Measurements from ENCODE around the gene SH3BP5.

Gene SH3BP5

GRCh38 chr3:15345608-15346137 lies 13.3 kb upstream of the SH3BP5 start:
- H3K4me2 ChIP-seq (ENCODE audit: low read length): peak overlapping the region; percentile 68

DNA sequence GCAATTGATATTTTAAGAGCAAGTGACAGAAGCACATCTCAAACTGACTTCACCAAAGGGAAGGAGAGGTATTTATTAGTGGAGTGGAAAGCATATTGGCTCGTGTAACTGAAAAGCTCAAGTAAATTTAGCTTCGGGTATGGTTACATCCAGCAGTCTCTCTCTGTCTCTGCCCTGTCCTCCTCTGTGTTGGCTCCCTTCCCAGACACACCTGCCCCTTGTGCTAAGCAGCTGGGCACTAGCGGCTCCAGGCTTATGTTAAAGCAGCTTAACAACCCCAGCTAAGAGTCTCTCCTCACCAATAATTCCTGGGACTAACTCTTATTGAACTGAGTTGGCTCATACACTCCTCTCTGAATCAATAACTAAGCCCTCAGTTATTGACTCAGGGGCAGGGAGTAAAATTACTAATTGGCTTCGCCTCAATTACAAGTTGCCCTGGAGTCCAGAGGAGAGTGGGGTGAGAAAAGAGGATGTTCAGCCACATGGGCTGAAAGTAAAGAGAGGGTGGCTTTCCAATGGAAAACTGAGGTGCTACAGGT lies 12.8 kb upstream of the SH3BP5 start:
- Histone ChIP-seq H3K4me3 (ENCODE audit: low read length) (peak overlapping the region; percentile 41), H3K36me3 (replicated peaks; ENCODE audit: low read depth, low read length) (peaks cover 7% of the 10 kb centered on the region), H4K20me1 (ENCODE audit: insufficient read depth, low read length) (no peaks in the 10 kb centered on the region), H3K9ac (ENCODE audit: low read length) (peak overlapping the region; percentile 77), H3K79me2 (ENCODE audit: low read length) (no peaks in the 10 kb centered on the region), H3K9me3 (ENCODE audit: insufficient read depth, low read length) (peaks cover 8% of the 10 kb centered on the region; the same call in 1 of the 2 replicates), H2AFZ (ENCODE audit: low read depth, low read length) (no peak overlapping the region), H3K4me1 (ENCODE audit: low read length) (peaks cover 76% of the 10 kb centered on the region), H3K27ac (ENCODE audit: low read length) (peak overlapping the region; percentile 97), H3K4me2 (ENCODE audit: low read length) (peak overlapping the region; percentile 68), H3K27me3 (ENCODE audit: low read depth, low read length) (no peaks in the 10 kb centered on the region)
- TF ChIP-seq CTCF (IDR thresholded peaks at IDR 0.05; ENCODE audit: low read depth, low read length) (no peak), EZH2phosphoT487 (IDR thresholded peaks at IDR 0.05; ENCODE audit: low read depth) (no peak)

More at GRCh38 chr3:15345608-15346137, 13.3 kb upstream of the SH3BP5 start:
- H3K27me3 ChIP-seq (ENCODE audit: low read depth, low read length): no peaks in the 10 kb centered on the region
- H4K20me1 ChIP-seq (ENCODE audit: insufficient read depth, low read length): no peaks in the 10 kb centered on the region
- peaks cover 80% of the 10 kb centered on the region for H3K4me1 ChIP-seq (ENCODE audit: low read length)
- TF ChIP-seq CTCF (IDR thresholded peaks at IDR 0.05; ENCODE audit: low read depth, low read length) (no peak), EZH2phosphoT487 (IDR thresholded peaks at IDR 0.05; ENCODE audit: low read depth) (no peak)
- H3K36me3 ChIP-seq (replicated peaks; ENCODE audit: low read depth, low read length): peaks cover 7% of the 10 kb centered on the region
- no peaks in the 10 kb centered on the region for H3K79me2 ChIP-seq (ENCODE audit: low read length)
- peak overlapping the region; percentile 97 for H3K27ac ChIP-seq (ENCODE audit: low read length)
- H3K4me3 ChIP-seq (ENCODE audit: low read length): peak overlapping the region; percentile 41; the same call in 1 of the 2 replicates
- H3K9me3 ChIP-seq (ENCODE audit: insufficient read depth, low read length): peaks cover 8% of the 10 kb centered on the region; the same call in 1 of the 2 replicates
- H2AFZ ChIP-seq (ENCODE audit: low read depth, low read length): no peak overlapping the region
- H3K9ac ChIP-seq (ENCODE audit: low read length): peak overlapping the region; percentile 77

DNA sequence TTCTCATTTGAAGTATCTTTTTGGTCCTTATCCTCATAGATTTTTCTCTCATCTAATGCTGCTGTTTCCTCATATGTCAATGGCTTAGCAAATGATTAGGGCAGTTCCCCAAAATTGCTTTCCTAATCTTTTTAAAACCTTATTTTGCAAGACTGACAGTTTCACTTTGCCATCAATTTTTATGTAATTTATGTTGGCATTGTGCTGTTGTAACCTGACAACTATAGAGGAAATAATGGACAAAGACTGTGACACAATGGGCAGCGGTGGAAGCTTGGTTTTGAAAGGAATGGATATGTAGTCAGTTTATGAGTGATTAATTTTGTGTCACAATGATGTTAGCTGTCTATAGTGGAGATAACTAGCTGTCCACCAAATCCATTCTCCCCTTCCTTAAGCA lies 10.6 kb upstream of the SH3BP5 start:
- no peak overlapping the region for H3K27ac ChIP-seq (ENCODE audit: low read length)
- H3K27me3 ChIP-seq (ENCODE audit: low read depth, low read length): no peaks in the 10 kb centered on the region
- no peak overlapping the region for H3K9ac ChIP-seq (ENCODE audit: low read length)
- TF ChIP-seq EZH2phosphoT487 (IDR thresholded peaks at IDR 0.05; ENCODE audit: low read depth): no peak
- TF ChIP-seq CTCF (IDR thresholded peaks at IDR 0.05; ENCODE audit: low read depth, low read length): no peak
- no peak overlapping the region for H3K4me3 ChIP-seq (ENCODE audit: low read length)
- H4K20me1 ChIP-seq (ENCODE audit: insufficient read depth, low read length): no peaks in the 10 kb centered on the region
- H2AFZ ChIP-seq (ENCODE audit: low read depth, low read length): no peak overlapping the region
- no peak overlapping the region for H3K4me2 ChIP-seq (ENCODE audit: low read length)
- peaks cover 80% of the 10 kb centered on the region for H3K4me1 ChIP-seq (ENCODE audit: low read length)
- no peaks in the 10 kb centered on the region for H3K79me2 ChIP-seq (ENCODE audit: low read length)
- H3K9me3 ChIP-seq (ENCODE audit: insufficient read depth, low read length): peaks cover 8% of the 10 kb centered on the region; the same call in 1 of the 2 replicates
- peaks cover 7% of the 10 kb centered on the region for H3K36me3 ChIP-seq (replicated peaks; ENCODE audit: low read depth, low read length)

DNA sequence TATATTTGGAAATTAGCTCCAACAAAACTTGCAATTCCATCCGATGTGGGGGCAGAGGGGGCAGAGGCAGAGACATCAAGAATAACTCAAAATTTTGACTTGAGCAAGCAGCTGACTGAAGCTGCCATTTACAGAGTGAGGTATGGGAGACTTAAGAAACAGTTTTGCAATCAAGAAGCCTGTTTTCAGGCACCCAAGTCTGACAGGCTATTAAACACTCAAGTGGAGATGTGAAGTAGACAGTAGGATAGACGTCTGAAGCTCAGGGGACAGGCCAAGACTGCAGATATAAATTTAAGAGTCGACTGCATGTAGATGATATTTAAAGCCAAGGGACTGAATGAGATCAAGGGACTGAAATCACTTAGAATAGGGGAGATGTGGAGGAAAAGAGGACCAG lies 9.9 kb upstream of the SH3BP5 start:
- Histone ChIP-seq H3K9ac (ENCODE audit: low read length) (peak overlapping the region; percentile 2; the same call in 1 of the 2 replicates), H3K9me3 (ENCODE audit: insufficient read depth, low read length) (peaks cover 8% of the 10 kb centered on the region; the same call in 1 of the 2 replicates), H2AFZ (ENCODE audit: low read depth, low read length) (peak overlapping the region; percentile 44; the same call in 1 of the 2 replicates), H3K4me1 (ENCODE audit: low read length) (peaks cover 73% of the 10 kb centered on the region), H3K27ac (ENCODE audit: low read length) (no peak overlapping the region), H3K4me3 (ENCODE audit: low read length) (no peak overlapping the region), H3K36me3 (replicated peaks; ENCODE audit: low read depth, low read length) (peaks cover 7% of the 10 kb centered on the region), H4K20me1 (ENCODE audit: insufficient read depth, low read length) (no peaks in the 10 kb centered on the region), H3K4me2 (ENCODE audit: low read length) (no peak overlapping the region; the same call in 1 of the 2 replicates), H3K79me2 (ENCODE audit: low read length) (no peaks in the 10 kb centered on the region), H3K27me3 (ENCODE audit: low read depth, low read length) (no peaks in the 10 kb centered on the region)
- no peak for TF ChIP-seq CTCF (IDR thresholded peaks at IDR 0.05; ENCODE audit: low read depth, low read length)
